GM12874 (cell line): ENCODE measurements around the gene GABBR2.

Experiments
- CTCF ChIP-seq: IDR thresholded peaks from 2 replicates; pipeline ENCODE4 v1.5.1; 2011; ENCODE audit warnings: low read depth, mild to moderate bottlenecking, control low read depth, low read length, moderate library complexity; ENCODE audit not compliant: insufficient read depth

Gene GABBR2

GRCh38 chr9:98396656-98397055 is 312.1 kb downstream of the GABBR2 start:
- no peak for TF ChIP-seq CTCF

GRCh38 chr9:98396236-98396635 is 312.5 kb downstream of the GABBR2 start:
- no peak for TF ChIP-seq CTCF

DNA sequence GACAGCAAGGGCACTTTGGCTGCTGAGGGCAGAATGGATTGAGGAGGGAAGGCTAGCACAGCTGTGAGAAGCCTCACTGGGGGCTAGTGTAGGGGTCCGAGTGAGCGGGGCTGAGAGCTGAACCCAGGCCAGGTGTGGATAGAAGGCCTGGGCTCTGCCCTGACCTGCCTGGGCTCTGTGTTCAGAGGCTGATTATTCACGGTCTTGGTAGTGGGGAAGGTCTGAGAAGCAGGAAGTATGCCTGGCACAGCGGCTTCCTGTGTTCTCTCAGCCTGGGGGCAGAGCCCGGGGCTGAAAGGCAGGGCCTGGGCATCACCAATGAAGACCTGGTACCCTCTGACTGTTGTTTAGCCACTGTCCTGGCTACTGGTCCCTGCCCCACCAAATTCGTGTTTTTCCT is 316.9 kb downstream of the GABBR2 start:
- TF ChIP-seq CTCF = no peak

GRCh38 chr9:98391406-98391805 is 317.3 kb downstream of the GABBR2 start:
- no peak for TF ChIP-seq CTCF

DNA sequence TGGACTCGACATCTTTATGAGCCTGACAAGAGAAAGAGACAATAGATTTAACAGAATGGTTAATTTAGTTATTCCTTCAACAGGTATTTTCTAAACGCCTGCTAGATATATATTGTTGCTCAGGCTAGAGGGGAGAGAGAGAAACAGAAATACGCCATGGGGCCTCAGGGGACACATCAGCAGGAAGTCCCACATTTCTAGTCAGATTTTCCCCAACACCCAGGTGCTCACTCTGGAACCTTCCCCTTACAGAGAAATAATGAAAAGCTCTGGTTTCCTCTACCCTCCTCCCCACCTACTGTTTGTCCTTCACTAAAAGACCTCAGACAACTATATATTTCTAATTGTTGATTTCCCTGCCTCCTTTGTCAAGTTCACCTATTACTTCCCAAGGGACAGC is 323.0 kb downstream of the GABBR2 start:
- no peak for TF ChIP-seq CTCF

GRCh38 chr9:98383758-98384157 is 325.0 kb downstream of the GABBR2 start:
- TF ChIP-seq CTCF = no peak

- TF ChIP-seq CTCF = no peak
Measured at GRCh38 chr9:98381311-98382103, 327.2 kb downstream of the GABBR2 start.
